ENCODE data around the gene HCFC2. TPM values are rescaled to one million over a fixed set of nuclear protein-coding genes. Genes with fewer than 3 reads are reported as not detected.

The HCFC2 gene
- total and polyA plus RNA-seq, 2 of the 8 experiments (the other 6 are each of a cell fraction or from before 2014, with no cell fraction given) = 0.62 to 1.8 TPM

DNA sequence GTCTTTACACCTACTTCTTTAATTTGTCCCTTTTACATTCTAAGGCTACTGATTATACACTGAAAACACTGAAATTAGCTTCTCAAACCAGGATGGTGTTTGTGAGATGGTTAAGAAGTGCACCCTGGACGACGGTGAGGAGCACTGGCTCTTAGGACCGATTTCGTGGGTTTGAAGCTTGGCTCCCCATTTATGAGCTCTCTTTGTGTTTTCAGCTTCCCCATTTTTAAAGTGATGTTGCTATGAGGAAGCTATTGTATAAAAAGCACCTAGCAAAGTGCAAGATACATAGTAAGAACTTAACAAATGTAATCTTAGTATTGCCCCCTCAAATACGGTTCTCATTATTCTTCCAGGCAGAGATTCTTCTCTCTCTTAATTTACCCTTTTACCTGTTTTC, 69.0 kb downstream of the HCFC2 start:
- Histone ChIP-seq H3K23ac (ENCODE audit: insufficient read length) (no peak overlapping the region), H2AK5ac (ENCODE audit: low read depth, low read length) (no peak overlapping the region), H4K20me1 (replicated peaks in 1 of 2; ENCODE audit: control insufficient read depth in 1 of 2, insufficient read depth in 2 of 2, low read length in 2 of 2) (peaks cover 2 to 8% of the 10 kb centered on the region in 2 experiments), H3K4me1 (replicated peaks in 1 of 4; ENCODE audit: control insufficient read depth in 3 of 4, insufficient read depth in 4 of 4, low read length in 3 of 4) (peaks cover under 1 to 8% (median 2%) of the 10 kb centered on the region in 4 experiments; a peak in 2 of 7 replicates), H2BK5ac (ENCODE audit: low read depth, low read length) (no peak overlapping the region), H3K14ac (ENCODE audit: insufficient read length) (no peak overlapping the region), H3K4me3 (ENCODE audit: extremely low read depth in 1 of 4, insufficient read depth in 2 of 4, low read depth in 3 of 4, low read length in 4 of 4) (no peak overlapping the region), H3K36me3 (ENCODE audit: control insufficient read depth in 2 of 4, insufficient read depth in 4 of 4, low read length in 3 of 4) (peaks cover 3 to 58% (median 24%) of the 10 kb centered on the region in 4 experiments), H3K4ac (replicated peaks; ENCODE audit: insufficient read length, low read depth, low read length) (no peak overlapping the region), H4K91ac (replicated peaks; ENCODE audit: insufficient read length, low read length) (no peak overlapping the region), H2BK20ac (ENCODE audit: low read length) (no peak overlapping the region), H4K5ac (ENCODE audit: insufficient read length, low read depth, low read length) (no peak overlapping the region), H2AFZ (ENCODE audit: low read length) (no peak overlapping the region), H3K27me3 (replicated peaks in 1 of 4; ENCODE audit: control insufficient read depth in 3 of 4, extremely low read depth in 1 of 4, insufficient read depth in 3 of 4, low read length in 3 of 4) (no peaks in the 10 kb centered on the region), H3K56ac (replicated peaks; ENCODE audit: insufficient read length, low read depth, low read length) (no peak overlapping the region), H2BK120ac (replicated peaks; ENCODE audit: low read depth, low read length) (no peak overlapping the region), H4K8ac (ENCODE audit: extremely low read depth, insufficient read depth, low read length) (no peak overlapping the region), H3K18ac (ENCODE audit: extremely low read depth, low read length) (no peak overlapping the region), H2BK12ac (ENCODE audit: low read depth, low read length) (no peak overlapping the region), H3K9ac (replicated peaks in 1 of 4; ENCODE audit: extremely low read depth in 1 of 4, low read depth in 3 of 4, low read length in 3 of 4) (no peak overlapping the region), H3K79me2 (ENCODE audit: control insufficient read depth in 1 of 2, insufficient read depth in 2 of 2, low read length in 2 of 2) (peaks cover 11 to 76% of the 10 kb centered on the region in 2 experiments; a peak in 3 of 4 replicates), H3K27ac (ENCODE audit: low read depth, low read length) (no peak overlapping the region), H3K9me3 (ENCODE audit: insufficient read depth in 2 of 2, low read depth in 1 of 2, low read length in 1 of 2) (no peaks in the 10 kb centered on the region), H3K4me2 (ENCODE audit: insufficient read depth in 1 of 2, low read depth in 2 of 2, low read length in 2 of 2) (no peak overlapping the region), H3K23me2 (ENCODE audit: low read depth, low read length) (no peaks in the 10 kb centered on the region; the same call in 1 of the 2 replicates), H3K79me1 (ENCODE audit: low read depth, low read length) (peaks cover 5% of the 10 kb centered on the region; the same call in 1 of the 2 replicates), H2BK15ac (ENCODE audit: low read length) (no peak overlapping the region)
- WGBS, 2 experiments (ENCODE audit: extremely low coverage in 1 of 2, insufficient coverage in 1 of 2, insufficient read length in 1 of 2, insufficient replicate concordance in 2 of 2, low coverage in 1 of 2, low lambda C conversion rate in 2 of 2, missing lambda C conversion rate in 1 of 2) = 85% methylated on average over 5 of the region's 5 CpGs; no CpG with 5 or more reads in 1 of the 2 experiments
- FAIRE-seq (no peak), DNase-seq (ENCODE audit: low read depth in 1 of 2, low spot score in 2 of 2) (no peak)
- POLR2A ChIA-PET (ENCODE audit: partially characterized antibody) = interaction anchor here (1.6 kb wide), 1 partner anchor 47 kb away, joined by 3 read pairs; no protein-coding TSS in a partner anchor
- TF ChIP-seq BCL11A (IDR thresholded peaks at IDR 0.05; ENCODE audit: low read depth in 2 of 2, low read length in 2 of 2) (no peak), TEAD4 (IDR thresholded peaks at IDR 0.05; ENCODE audit: low read depth, low read length) (no peak), SRF (IDR thresholded peaks at IDR 0.05; ENCODE audit: low read depth, low read length) (no peak), SP4 (IDR thresholded peaks at IDR 0.05; ENCODE audit: low read length) (no peak), HDAC2 (IDR thresholded peaks at IDR 0.05; ENCODE audit: borderline replicate concordance in 1 of 2, low read depth in 2 of 2, low read length in 2 of 2) (no peak), FOSL1 (IDR thresholded peaks at IDR 0.05; ENCODE audit: insufficient read depth, low read depth, low read length) (no peak), POU5F1 (IDR thresholded peaks at IDR 0.05; ENCODE audit: low read depth, low read length) (no peak), CREB1 (IDR thresholded peaks at IDR 0.05) (no peak), TCF12 (IDR thresholded peaks at IDR 0.05; ENCODE audit: low read depth, low read length) (no peak), KDM4A (IDR thresholded peaks at IDR 0.05; ENCODE audit: low read depth, low read length, severe bottlenecking) (no peak), POLR2AphosphoS5 (IDR thresholded peaks at IDR 0.05; ENCODE audit: low read depth, low read length) (no peak)
- CTCF ChIA-PET (ENCODE audit: partially characterized antibody) = interaction anchor here (1.3 kb wide), 1 partner anchor 24 kb away, joined by 5 read pairs; no protein-coding TSS in a partner anchor

All from H1 (cell line).